Dendritic cell treated with granulocyte-macrophage colony-stimulating factor and Interleukin-4, amounts not matched to agents 40 ng/mL and 50 ng/mL, for 4 days (primary cell): ENCODE results near the gene RNF220.

Source experiments
- H3K27ac Mint-ChIP-seq: one replicate; pipeline ENCODE4 v1.8.0; 2022; ENCODE audit warnings: mild to moderate bottlenecking, mixed read lengths
- H3K27me3 Mint-ChIP-seq: one replicate; pipeline ENCODE4 v1.8.0; 2022; ENCODE audit warnings: mild to moderate bottlenecking, mixed read lengths
- H3K36me3 Mint-ChIP-seq: one replicate; pipeline ENCODE4 v1.8.0; 2022; ENCODE audit warnings: low read depth, mixed read lengths
- H3K4me1 Mint-ChIP-seq: one replicate; pipeline ENCODE4 v1.8.0; 2022; ENCODE audit warnings: low read depth, mixed read lengths
- H3K4me3 Mint-ChIP-seq: one replicate; pipeline ENCODE4 v1.8.0; 2022; ENCODE audit warnings: mild to moderate bottlenecking, moderate library complexity, mixed read lengths
- H3K9me3 Mint-ChIP-seq: one replicate; pipeline ENCODE4 v1.8.0; 2022; ENCODE audit warnings: mixed read lengths
- intact Hi-C: fragments of 100-400 bp; cut with micrococcal nuclease; formaldehyde crosslinking; loops from one replicate; pipeline ENCODE4 v1.15.0; 2022

Gene RNF220

GRCh38 chr1:44585315-44585920 lies 180.4 kb downstream of the RNF220 start:
- Mint-ChIP-seq H3K27ac (no peak overlapping the region), H3K4me1 (no peaks in the 10 kb centered on the region), H3K36me3 (no peaks in the 10 kb centered on the region), H3K9me3 (no peaks in the 10 kb centered on the region), H3K27me3 (no peaks in the 10 kb centered on the region), H3K4me3 (no peak overlapping the region)
- intact Hi-C loops: no loop called here

- intact Hi-C loops: no loop called here
- H3K9me3 Mint-ChIP-seq: no peaks in the 10 kb centered on the region
- no peaks in the 10 kb centered on the region for H3K27me3 Mint-ChIP-seq
- peaks cover 17% of the 10 kb centered on the region for H3K4me1 Mint-ChIP-seq
- H3K4me3 Mint-ChIP-seq: no peak overlapping the region
- no peak overlapping the region for H3K27ac Mint-ChIP-seq
- H3K36me3 Mint-ChIP-seq: no peaks in the 10 kb centered on the region
Measured at GRCh38 chr1:44587796-44588460, 182.9 kb downstream of the RNF220 start.

GRCh38 chr1:44588551-44589210 lies 183.6 kb downstream of the RNF220 start:
- no peak overlapping the region for H3K27ac Mint-ChIP-seq
- no peaks in the 10 kb centered on the region for H3K9me3 Mint-ChIP-seq
- H3K4me3 Mint-ChIP-seq: no peak overlapping the region
- H3K27me3 Mint-ChIP-seq: no peaks in the 10 kb centered on the region
- peaks cover 18% of the 10 kb centered on the region for H3K4me1 Mint-ChIP-seq
- intact Hi-C loops: no loop called here
- no peaks in the 10 kb centered on the region for H3K36me3 Mint-ChIP-seq

- H3K9me3 Mint-ChIP-seq: no peaks in the 10 kb centered on the region
- intact Hi-C loops: no loop called here
Measured at GRCh38 chr1:44590475-44590874, 185.4 kb downstream of the RNF220 start.

GRCh38 chr1:44591381-44591780 lies 186.3 kb downstream of the RNF220 start:
- no peaks in the 10 kb centered on the region for H3K27me3 Mint-ChIP-seq
- intact Hi-C loops: no loop called here
- H3K4me3 Mint-ChIP-seq: no peak overlapping the region
- H3K27ac Mint-ChIP-seq: peak overlapping the region; percentile 39
- H3K9me3 Mint-ChIP-seq: no peaks in the 10 kb centered on the region
- H3K4me1 Mint-ChIP-seq: peaks cover 18% of the 10 kb centered on the region
- H3K36me3 Mint-ChIP-seq: no peaks in the 10 kb centered on the region

More at GRCh38 chr1:44590475-44590874, 185.4 kb downstream of the RNF220 start:
- Mint-ChIP-seq H3K4me3 (no peak overlapping the region), H3K4me1 (peaks cover 18% of the 10 kb centered on the region), H3K27me3 (no peaks in the 10 kb centered on the region), H3K27ac (no peak overlapping the region), H3K36me3 (no peaks in the 10 kb centered on the region)

GRCh38 chr1:44592208-44593145 lies 187.4 kb downstream of the RNF220 start:
- H3K27ac Mint-ChIP-seq: peak overlapping the region; percentile 39
- no peaks in the 10 kb centered on the region for H3K9me3 Mint-ChIP-seq
- H3K4me3 Mint-ChIP-seq: no peak overlapping the region
- intact Hi-C loops: no loop called here
- peaks cover 18% of the 10 kb centered on the region for H3K4me1 Mint-ChIP-seq
- no peaks in the 10 kb centered on the region for H3K27me3 Mint-ChIP-seq
- H3K36me3 Mint-ChIP-seq: no peaks in the 10 kb centered on the region

GRCh38 chr1:44594353-44594752 lies 189.3 kb downstream of the RNF220 start:
- peaks cover 18% of the 10 kb centered on the region for H3K4me1 Mint-ChIP-seq
- no peaks in the 10 kb centered on the region for H3K36me3 Mint-ChIP-seq
- H3K27ac Mint-ChIP-seq: no peak overlapping the region
- intact Hi-C loops: loop anchor here (2.0 kb wide), 1 partner anchor 378 kb away; no protein-coding TSS in a partner anchor
- no peaks in the 10 kb centered on the region for H3K27me3 Mint-ChIP-seq
- H3K9me3 Mint-ChIP-seq: no peaks in the 10 kb centered on the region
- no peak overlapping the region for H3K4me3 Mint-ChIP-seq

GRCh38 chr1:44594871-44595735 lies 190.0 kb downstream of the RNF220 start:
- Mint-ChIP-seq H3K4me1 (peaks cover 18% of the 10 kb centered on the region), H3K36me3 (no peaks in the 10 kb centered on the region), H3K9me3 (no peaks in the 10 kb centered on the region), H3K4me3 (no peak overlapping the region), H3K27me3 (no peaks in the 10 kb centered on the region), H3K27ac (no peak overlapping the region)
- intact Hi-C loops: loop anchor here (1.0 to 2.0 kb wide), 2 partner anchors 217 to 378 kb away; no protein-coding TSS in a partner anchor

- Mint-ChIP-seq H3K36me3 (no peaks in the 10 kb centered on the region), H3K27ac (no peak overlapping the region), H3K4me1 (peaks cover 15% of the 10 kb centered on the region), H3K4me3 (no peak overlapping the region), H3K27me3 (no peaks in the 10 kb centered on the region), H3K9me3 (no peaks in the 10 kb centered on the region)
- intact Hi-C loops: no loop called here
Measured at GRCh38 chr1:44596511-44596910, 191.5 kb downstream of the RNF220 start.

- H3K9me3 Mint-ChIP-seq: no peaks in the 10 kb centered on the region
- H3K4me1 Mint-ChIP-seq: no peaks in the 10 kb centered on the region
- H3K27ac Mint-ChIP-seq: no peak overlapping the region
- no peak overlapping the region for H3K4me3 Mint-ChIP-seq
- intact Hi-C loops: no loop called here
- H3K36me3 Mint-ChIP-seq: no peaks in the 10 kb centered on the region
- no peaks in the 10 kb centered on the region for H3K27me3 Mint-ChIP-seq
Measured at GRCh38 chr1:44598167-44598566, 193.1 kb downstream of the RNF220 start.

- intact Hi-C loops: no loop called here
- Mint-ChIP-seq H3K4me3 (no peak overlapping the region), H3K27ac (no peak overlapping the region), H3K27me3 (no peaks in the 10 kb centered on the region), H3K9me3 (no peaks in the 10 kb centered on the region), H3K36me3 (no peaks in the 10 kb centered on the region), H3K4me1 (peaks cover 8% of the 10 kb centered on the region)
Measured at GRCh38 chr1:44602634-44603628, 197.9 kb downstream of the RNF220 start.

- Mint-ChIP-seq H3K27me3 (no peaks in the 10 kb centered on the region), H3K36me3 (no peaks in the 10 kb centered on the region), H3K27ac (no peak overlapping the region), H3K9me3 (no peaks in the 10 kb centered on the region), H3K4me3 (no peak overlapping the region), H3K4me1 (peaks cover 8% of the 10 kb centered on the region)
- intact Hi-C loops: no loop called here
Measured at GRCh38 chr1:44603718-44604117, 198.7 kb downstream of the RNF220 start.
